RPMI7951 (cell line): ENCODE results near the gene LGALS9B. TPM values are rescaled to one million over a fixed set of nuclear protein-coding genes. Genes with fewer than 3 reads are reported as not detected.
"Not testable (repeated sequence)": the region's sequence is repeated elsewhere in the genome, so short reads cannot be mapped to it uniquely, and the experiment has no call there.

Source experiments
- DNase-seq: peaks from one replicate; pipeline ENCODE4 v3.0.0-alpha.2; 2012; ENCODE audit warnings: low read depth
- total RNA-seq: library from RNA; depleted of rRNA; stranded (reverse); fragments of >200 nt; shearing (Covaris generic); gene quantifications from 2 replicates; pipeline ENCODE4 v1.2.3, GENCODE V29; 2014

The LGALS9B gene
- total RNA-seq, 1 experiment from 2014 or later = not detected

- not testable (repeated sequence) for DNase-seq
These were observed 340 bp downstream of the LGALS9B start for GRCh38 chr17:20466999-20467398.

- not testable (repeated sequence) for DNase-seq
These were observed 786 bp downstream of the LGALS9B start for GRCh38 chr17:20466553-20466952.

GRCh38 chr17:20465535-20465934 is 1.8 kb downstream of the LGALS9B start:
- not testable (repeated sequence) for DNase-seq

- DNase-seq = not testable (repeated sequence)
These were observed 2.4 kb downstream of the LGALS9B start for GRCh38 chr17:20464854-20465414.

- DNase-seq = not testable (repeated sequence)
These were observed 5.2 kb downstream of the LGALS9B start for GRCh38 chr17:20462158-20462557.

- not testable (repeated sequence) for DNase-seq
These were observed 9.4 kb downstream of the LGALS9B start for GRCh38 chr17:20457848-20458381.

GRCh38 chr17:20455106-20455505 is 12.2 kb downstream of the LGALS9B start:
- not testable (repeated sequence) for DNase-seq

- not testable (repeated sequence) for DNase-seq
These were observed 13.4 kb downstream of the LGALS9B start for GRCh38 chr17:20453820-20454434.

- DNase-seq = not testable (repeated sequence)
These were observed 16.5 kb downstream of the LGALS9B start for GRCh38 chr17:20450852-20451251.

GRCh38 chr17:20447534-20448321 is 19.6 kb downstream of the LGALS9B start:
- not testable (repeated sequence) for DNase-seq

- DNase-seq = not testable (repeated sequence)
These were observed 20.4 kb downstream of the LGALS9B start for GRCh38 chr17:20446895-20447294.

- not testable (repeated sequence) for DNase-seq
These were observed 22.6 kb downstream of the LGALS9B start for GRCh38 chr17:20444581-20445236.

- DNase-seq = not testable (repeated sequence)
These were observed 23.2 kb downstream of the LGALS9B start for GRCh38 chr17:20444173-20444572.

- DNase-seq = not testable (repeated sequence)
These were observed 23.7 kb downstream of the LGALS9B start for GRCh38 chr17:20443632-20444031.

GRCh38 chr17:20440665-20441064 is 26.7 kb downstream of the LGALS9B start:
- DNase-seq = not testable (repeated sequence)

- DNase-seq = not testable (repeated sequence)
These were observed 32.2 kb downstream of the LGALS9B start for GRCh38 chr17:20435166-20435565.

GRCh38 chr17:20433382-20433781 is 34.0 kb downstream of the LGALS9B start:
- not testable (repeated sequence) for DNase-seq

GRCh38 chr17:20427264-20427663 is 40.1 kb downstream of the LGALS9B start:
- DNase-seq = not testable (repeated sequence)

GRCh38 chr17:20422826-20423225 is 44.5 kb downstream of the LGALS9B start:
- not testable (repeated sequence) for DNase-seq

- not testable (repeated sequence) for DNase-seq
These were observed 48.5 kb downstream of the LGALS9B start for GRCh38 chr17:20418838-20419237.

GRCh38 chr17:20417492-20418080 is 49.8 kb downstream of the LGALS9B start:
- not testable (repeated sequence) for DNase-seq
